Measurements from ENCODE around the gene CLPTM1L.
"Not testable (repeated sequence)": the region's sequence is repeated elsewhere in the genome, so short reads cannot be mapped to it uniquely, and the experiment has no call there.

GRCh38 chr5:1284336-1284970, 60.4 kb downstream of the CLPTM1L start:
- TF ChIP-seq CTCF, POLR2A (IDR thresholded peaks at IDR 0.05): not testable (repeated sequence)

Measured in adrenal gland (tissue), 5 donors.